Naive thymus-derived CD4-positive, alpha-beta T cell (primary cell): ENCODE data around the gene EXOSC7. TPM values are rescaled to one million over a fixed set of nuclear protein-coding genes. Genes with fewer than 3 reads are reported as not detected.
A peak's percentile ranks its signal among the peaks of the same experiment; 100 is the strongest.

Source experiments
- ATAC-seq: fragments of 150-1000 bp; cut with Tn5 transposase; 2 replicates; pipeline ENCODE4 v1.10.0; 2021; ENCODE audit warnings: mild to moderate bottlenecking, moderate library complexity
- CTCF ChIA-PET: fragments of 350-600 bp; sonication (Branson Sonifier 250); formaldehyde crosslinking; loops from one replicate; lab custom pipeline; 2021; ENCODE audit warnings: antibody characterized with exemption; lab: Charles Lee
- POLR2A ChIA-PET: fragments of 350-600 bp; sonication (Branson Sonifier 250); formaldehyde crosslinking; loops from one replicate; lab custom pipeline; 2021; ENCODE audit warnings: antibody characterized with exemption, inconsistent platforms; lab: Charles Lee
- DNase-seq, 9 donors: peaks; one replicate each; pipeline versions ENCODE4 v3.0.0 to v3.0.0-alpha.2; 2020 to 2022; ENCODE audit warnings: mixed read lengths in 1 of 9
- H3K27ac ChIP-seq: one replicate; pipeline ENCODE4 v1.7.0; 2013; ENCODE audit warnings: mild to moderate bottlenecking, low read depth, low read length, moderate library complexity
- H3K27me3 ChIP-seq, 2 donors: one replicate each; pipeline ENCODE4 v1.7.0; 2013; ENCODE audit warnings: low read length in 2 of 2, mild to moderate bottlenecking in 2 of 2, moderate library complexity in 2 of 2; ENCODE audit not compliant: control insufficient read depth in 2 of 2, insufficient read depth in 2 of 2
- H3K36me3 ChIP-seq, 3 experiments: 1 replicate in 2 of 3; 2 replicates in 1 of 3; pipeline ENCODE4 v1.7.0; 2013; ENCODE audit warnings: low read length in 3 of 3, mild to moderate bottlenecking in 3 of 3, moderate library complexity in 1 of 3; ENCODE audit not compliant: insufficient read depth in 3 of 3, control insufficient read depth in 2 of 3
- H3K4me1 ChIP-seq, 2 donors: one replicate each; pipeline ENCODE4 v1.7.0; 2013; ENCODE audit warnings: low read length in 2 of 2, mild to moderate bottlenecking in 2 of 2, moderate library complexity in 1 of 2; ENCODE audit not compliant: control insufficient read depth in 2 of 2, insufficient read depth in 2 of 2
- H3K4me3 ChIP-seq: 2 replicates; pipeline ENCODE4 v1.7.0; 2013; ENCODE audit warnings: mild to moderate bottlenecking, low read length
- H3K9me3 ChIP-seq, 3 experiments: 1 replicate in 2 of 3; 2 replicates in 1 of 3; pipeline ENCODE4 v1.7.0; 2013; ENCODE audit warnings: low read length in 3 of 3; ENCODE audit not compliant: control insufficient read depth in 2 of 3
- H3K27ac Mint-ChIP-seq, 9 donors: one replicate each; pipeline ENCODE4 v1.8.0; 2020 to 2022; ENCODE audit warnings: mixed read lengths in 9 of 9, mild to moderate bottlenecking in 8 of 9, moderate library complexity in 5 of 9, inconsistent platforms in 2 of 9
- H3K27me3 Mint-ChIP-seq, 5 donors: one replicate each; pipeline ENCODE4 v1.8.0; 2021 to 2022; ENCODE audit warnings: mixed read lengths in 5 of 5, mild to moderate bottlenecking in 1 of 5
- H3K36me3 Mint-ChIP-seq, 5 donors: one replicate each; pipeline ENCODE4 v1.8.0; 2020 to 2022; ENCODE audit warnings: mixed read lengths in 5 of 5, mild to moderate bottlenecking in 3 of 5, inconsistent platforms in 1 of 5
- H3K4me1 Mint-ChIP-seq, 7 donors: one replicate each; pipeline ENCODE4 v1.8.0; 2020 to 2022; ENCODE audit warnings: mixed read lengths in 7 of 7, mild to moderate bottlenecking in 3 of 7, inconsistent platforms in 1 of 7
- H3K4me3 Mint-ChIP-seq, 10 donors: one replicate each; pipeline ENCODE4 v1.8.0; 2020 to 2022; ENCODE audit warnings: mild to moderate bottlenecking in 10 of 10, mixed read lengths in 10 of 10, moderate library complexity in 6 of 10, inconsistent platforms in 2 of 10
- H3K9me3 Mint-ChIP-seq, 11 donors: one replicate each; pipeline ENCODE4 v1.8.0; 2020 to 2022; ENCODE audit warnings: mixed read lengths in 11 of 11, mild to moderate bottlenecking in 4 of 11, inconsistent platforms in 1 of 11, moderate library complexity in 1 of 11
- intact Hi-C, 2 donors: fragments of 100-400 bp; cut with micrococcal nuclease; formaldehyde crosslinking; loops; one replicate each; pipeline ENCODE4 v1.15.1; 2023
- polyA plus RNA-seq, 2 donors: library from polyadenylated mRNA; unstranded; fragments of 300-500 nt; fragmentation: Illumina TruSeq; gene quantifications; one replicate each; pipeline ENCODE4 v1.2.3, GENCODE V29; 2021
- total RNA-seq, 6 experiments: library from RNA in 5 of 6; stranded (reverse) in 5 of 6; gene quantifications; 1 replicate in 5 of 6; 2 replicates in 1 of 6; pipeline ENCODE4 v1.2.3 and lab custom pipeline; 2021 to 2026

Gene EXOSC7
- total and polyA plus RNA-seq, 7 experiments from 2014 or later: 30.7 to 59.4 (median 48.4) TPM

- ATAC-seq (no peak), DNase-seq (no peak)
- H3K36me3 ChIP-seq: peaks cover 0 to 27% (median 0%) of the 10 kb centered on the region in 3 experiments
- no peaks in the 10 kb centered on the region for H3K9me3 ChIP-seq
- no peak overlapping the region for H3K27ac ChIP-seq
- no peaks in the 10 kb centered on the region for H3K4me1 ChIP-seq
- H3K4me1 Mint-ChIP-seq: peaks cover 5 to 40% (median 25%) of the 10 kb centered on the region in 7 donors
- H3K36me3 Mint-ChIP-seq: peaks cover 0 to 40% (median 14%) of the 10 kb centered on the region in 5 donors
- no peaks in the 10 kb centered on the region for H3K9me3 Mint-ChIP-seq
- intact Hi-C loops: no loop called here
- ChIA-PET POLR2A (no interaction called here), CTCF (interaction anchor here (0.7 kb wide), 1 partner anchor 171 kb away, joined by 3 read pairs; no protein-coding TSS in a partner anchor)
- H3K4me3 Mint-ChIP-seq: no peak overlapping the region
- no peaks in the 10 kb centered on the region for H3K27me3 Mint-ChIP-seq
- H3K4me3 ChIP-seq: no peak overlapping the region
- H3K27ac Mint-ChIP-seq: peak overlapping the region in 1 of 9 donors; percentile 15
- no peaks in the 10 kb centered on the region for H3K27me3 ChIP-seq
These were observed 25.7 kb upstream of the EXOSC7 start for GRCh38 chr3:44950275-44950734.

- POLR2A ChIA-PET: no interaction called here
These were observed 23.4 kb upstream of the EXOSC7 start for GRCh38 chr3:44952689-44953088.

GRCh38 chr3:44954304-44954703 is 21.7 kb upstream of the EXOSC7 start:
- no peaks in the 10 kb centered on the region for H3K9me3 Mint-ChIP-seq
- no peaks in the 10 kb centered on the region for H3K27me3 ChIP-seq
- no peak overlapping the region for H3K27ac ChIP-seq
- peaks cover 7 to 46% (median 34%) of the 10 kb centered on the region in 7 donors for H3K4me1 Mint-ChIP-seq
- DNase-seq (no peak), ATAC-seq (no peak)
- H3K36me3 ChIP-seq: peaks cover 0 to 41% (median 4%) of the 10 kb centered on the region in 3 experiments
- no peak overlapping the region for H3K27ac Mint-ChIP-seq
- ChIA-PET CTCF (no interaction called here), POLR2A (no interaction called here)
- H3K9me3 ChIP-seq: no peaks in the 10 kb centered on the region
- H3K4me1 ChIP-seq: no peaks in the 10 kb centered on the region
- no peaks in the 10 kb centered on the region for H3K27me3 Mint-ChIP-seq
- intact Hi-C loops: no loop called here
- no peak overlapping the region for H3K4me3 ChIP-seq
- peaks cover 4 to 59% (median 22%) of the 10 kb centered on the region in 5 donors for H3K36me3 Mint-ChIP-seq
- H3K4me3 Mint-ChIP-seq: no peak overlapping the region

More at GRCh38 chr3:44952689-44953088, 23.4 kb upstream of the EXOSC7 start:
- DNase-seq: no peak
- Histone ChIP-seq H3K36me3 (peaks cover 0 to 25% (median 0%) of the 10 kb centered on the region in 3 experiments), H3K9me3 (no peaks in the 10 kb centered on the region), H3K4me1 (no peaks in the 10 kb centered on the region), H3K4me3 (no peak overlapping the region), H3K27ac (no peak overlapping the region), H3K27me3 (no peaks in the 10 kb centered on the region)
- intact Hi-C loops: no loop called here
- H3K9me3 Mint-ChIP-seq: no peaks in the 10 kb centered on the region
- ATAC-seq: no peak
- no peak overlapping the region for H3K4me3 Mint-ChIP-seq
- H3K4me1 Mint-ChIP-seq: peaks cover 9 to 45% (median 35%) of the 10 kb centered on the region in 7 donors
- H3K36me3 Mint-ChIP-seq: peaks cover 3 to 49% (median 17%) of the 10 kb centered on the region in 5 donors
- CTCF ChIA-PET: interaction anchor here (0.7 kb wide), 1 partner anchor 98 kb away, joined by 3 read pairs; no protein-coding TSS in a partner anchor
- H3K27me3 Mint-ChIP-seq: no peaks in the 10 kb centered on the region
- peak overlapping the region in 2 of 9 donors; percentile 1 to 53 for H3K27ac Mint-ChIP-seq

GRCh38 chr3:44954962-44955361 is 21.1 kb upstream of the EXOSC7 start:
- no peaks in the 10 kb centered on the region for H3K9me3 ChIP-seq
- H3K4me3 Mint-ChIP-seq: no peak overlapping the region
- H3K4me1 ChIP-seq: no peaks in the 10 kb centered on the region
- no peak overlapping the region for H3K27ac Mint-ChIP-seq
- no peak overlapping the region for H3K4me3 ChIP-seq
- intact Hi-C loops: no loop called here
- DNase-seq: no peak
- peaks cover 0 to 41% (median 6%) of the 10 kb centered on the region in 3 experiments for H3K36me3 ChIP-seq
- ChIA-PET CTCF (no interaction called here), POLR2A (no interaction called here)
- peak; percentile 80 for ATAC-seq
- no peaks in the 10 kb centered on the region for H3K27me3 Mint-ChIP-seq
- no peaks in the 10 kb centered on the region for H3K9me3 Mint-ChIP-seq
- H3K4me1 Mint-ChIP-seq: peaks cover 7 to 46% (median 35%) of the 10 kb centered on the region in 7 donors
- peaks cover 4 to 59% (median 22%) of the 10 kb centered on the region in 5 donors for H3K36me3 Mint-ChIP-seq
- no peak overlapping the region for H3K27ac ChIP-seq
- H3K27me3 ChIP-seq: no peaks in the 10 kb centered on the region

GRCh38 chr3:44955917-44956316 is 20.1 kb upstream of the EXOSC7 start:
- ChIA-PET CTCF (no interaction called here), POLR2A (no interaction called here)
- H3K36me3 Mint-ChIP-seq: peaks cover 4 to 54% (median 22%) of the 10 kb centered on the region in 5 donors
- intact Hi-C loops: no loop called here
- no peaks in the 10 kb centered on the region for H3K27me3 Mint-ChIP-seq
- no peaks in the 10 kb centered on the region for H3K9me3 Mint-ChIP-seq
- Histone ChIP-seq H3K4me3 (no peak overlapping the region), H3K36me3 (peaks cover 0 to 41% (median 6%) of the 10 kb centered on the region in 3 experiments), H3K9me3 (no peaks in the 10 kb centered on the region), H3K4me1 (no peaks in the 10 kb centered on the region), H3K27ac (no peak overlapping the region), H3K27me3 (no peaks in the 10 kb centered on the region)
- peak overlapping the region in 1 of 9 donors; percentile 9 for H3K27ac Mint-ChIP-seq
- DNase-seq: no peak
- ATAC-seq: no peak
- H3K4me1 Mint-ChIP-seq: peaks cover 11 to 45% (median 33%) of the 10 kb centered on the region in 7 donors
- no peak overlapping the region for H3K4me3 Mint-ChIP-seq

GRCh38 chr3:44957986-44958385 is 18.1 kb upstream of the EXOSC7 start:
- H3K27ac ChIP-seq: no peak overlapping the region
- H3K4me3 ChIP-seq: no peak overlapping the region
- CTCF ChIA-PET: no interaction called here
- H3K27me3 ChIP-seq: no peaks in the 10 kb centered on the region
- H3K4me3 Mint-ChIP-seq: no peak overlapping the region
- H3K27me3 Mint-ChIP-seq: no peaks in the 10 kb centered on the region
- H3K27ac Mint-ChIP-seq: no peak overlapping the region
- intact Hi-C loops: no loop called here
- no peaks in the 10 kb centered on the region for H3K9me3 Mint-ChIP-seq
- H3K36me3 Mint-ChIP-seq: peaks cover 4 to 38% (median 16%) of the 10 kb centered on the region in 5 donors
- H3K9me3 ChIP-seq: no peaks in the 10 kb centered on the region
- peaks cover 0 to 41% (median 6%) of the 10 kb centered on the region in 3 experiments for H3K36me3 ChIP-seq
- DNase-seq (no peak), ATAC-seq (no peak)
- POLR2A ChIA-PET: no interaction called here
- H3K4me1 Mint-ChIP-seq: peaks cover 11 to 43% (median 34%) of the 10 kb centered on the region in 7 donors
- no peaks in the 10 kb centered on the region for H3K4me1 ChIP-seq

GRCh38 chr3:44958386-44958785 is 17.7 kb upstream of the EXOSC7 start:
- Mint-ChIP-seq H3K27ac (no peak overlapping the region), H3K36me3 (peaks cover 4 to 38% (median 16%) of the 10 kb centered on the region in 5 donors), H3K9me3 (no peaks in the 10 kb centered on the region), H3K4me1 (peaks cover 11 to 47% (median 36%) of the 10 kb centered on the region in 7 donors), H3K27me3 (no peaks in the 10 kb centered on the region), H3K4me3 (no peak overlapping the region)
- intact Hi-C loops: no loop called here
- no peaks in the 10 kb centered on the region for H3K4me1 ChIP-seq
- H3K27ac ChIP-seq: no peak overlapping the region
- peaks cover 0 to 41% (median 6%) of the 10 kb centered on the region in 3 experiments for H3K36me3 ChIP-seq
- H3K27me3 ChIP-seq: no peaks in the 10 kb centered on the region
- DNase-seq: no peak
- ChIA-PET POLR2A (no interaction called here), CTCF (no interaction called here)
- no peaks in the 10 kb centered on the region for H3K9me3 ChIP-seq
- ATAC-seq: no peak
- no peak overlapping the region for H3K4me3 ChIP-seq
